NCI-H2227 (cell line): ENCODE results near the gene CALML6.

Source experiments
- DNase-seq: peaks from one replicate; lab custom pipeline; 2025; ENCODE audit not compliant: unreplicated experiment; lab: John Stamatoyannopoulos, UW

CALML6 gene

GRCh38 chr1:1964811-1965210 lies 49.8 kb downstream of the CALML6 start:
- DNase-seq, result no peak

- DNase-seq, result no peak
Observed at GRCh38 chr1:1965546-1965945, 50.5 kb downstream of the CALML6 start.

- no peak for DNase-seq
Observed at GRCh38 chr1:1966071-1966740, 51.1 kb downstream of the CALML6 start.
